ENCODE measurements around the gene VCP. TPM values are rescaled to one million over a fixed set of nuclear protein-coding genes. Genes with fewer than 3 reads are reported as not detected.

The VCP gene
- total RNA-seq, 1 donor from 2014 or later = 335 TPM

GRCh38 chr9:35108461-35108860, 36.0 kb upstream of the VCP start:
- intact Hi-C loops (cut with micrococcal nuclease) = no loop called here

DNA sequence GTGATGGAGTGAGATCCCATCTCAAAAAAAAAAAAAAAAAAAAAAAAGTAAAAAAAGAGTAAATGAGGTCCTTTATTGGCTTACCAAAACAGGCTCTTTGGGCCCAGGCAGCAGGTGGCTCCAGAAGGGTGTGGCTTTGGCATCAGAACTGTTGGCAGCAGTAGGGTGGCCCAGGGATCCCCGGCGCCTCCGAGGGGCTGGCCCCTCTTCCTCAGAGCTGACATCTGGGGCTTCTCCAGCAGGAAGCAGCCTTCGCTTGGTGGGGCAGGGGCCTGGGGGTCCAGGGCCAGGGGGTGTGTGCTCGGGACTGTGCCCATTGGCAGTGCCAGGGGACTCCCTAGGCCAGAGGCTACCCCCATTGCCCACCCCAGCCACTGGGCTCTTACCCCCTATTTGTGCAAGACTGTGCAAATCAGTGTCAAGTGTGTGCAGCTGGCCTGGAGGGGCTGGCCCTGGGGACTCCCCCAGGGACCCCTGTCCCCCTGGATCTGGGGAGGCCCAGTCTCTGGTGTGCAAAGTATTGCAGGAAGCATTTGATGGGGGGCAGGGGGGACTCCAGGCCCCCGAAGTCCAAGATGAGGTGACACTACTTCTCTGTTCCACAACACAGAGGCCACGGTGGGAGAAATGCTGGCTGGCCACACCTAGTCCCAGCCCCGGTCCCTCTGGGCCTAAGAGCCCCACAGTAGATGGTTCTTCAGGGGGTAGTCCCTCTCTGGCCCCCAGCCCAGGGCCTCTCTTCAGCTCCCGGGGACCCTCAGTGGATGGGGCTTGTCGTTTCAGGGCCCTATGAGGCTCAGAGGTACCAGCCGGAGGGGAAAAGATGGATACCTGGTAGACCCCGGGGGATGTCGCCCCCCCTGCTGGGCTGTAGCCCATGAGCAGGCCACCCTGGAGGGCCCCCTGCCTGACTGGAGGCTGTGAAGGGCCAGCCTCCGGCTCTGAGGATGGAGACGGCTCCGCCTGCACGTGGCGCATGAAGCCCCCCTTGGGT, 35.2 kb upstream of the VCP start:
- H3K4me3 Mint-ChIP-seq = no peak overlapping the region
- H3K36me3 Mint-ChIP-seq (ENCODE audit: low read depth) = peaks cover 20% of the 10 kb centered on the region
- H3K27ac Mint-ChIP-seq = no peak overlapping the region
- H3K9me3 Mint-ChIP-seq = no peaks in the 10 kb centered on the region
- H3K27me3 Mint-ChIP-seq = no peaks in the 10 kb centered on the region
- intact Hi-C loops (cut with micrococcal nuclease) = no loop called here
- peak; percentile 54 for DNase-seq
- peaks cover 29% of the 10 kb centered on the region for H3K4me1 Mint-ChIP-seq

More at GRCh38 chr9:35108461-35108860, 36.0 kb upstream of the VCP start:
- Mint-ChIP-seq H3K27me3 (no peaks in the 10 kb centered on the region), H3K36me3 (ENCODE audit: low read depth) (peaks cover 16% of the 10 kb centered on the region), H3K4me1 (peaks cover 27% of the 10 kb centered on the region), H3K27ac (no peak overlapping the region), H3K9me3 (no peaks in the 10 kb centered on the region), H3K4me3 (no peak overlapping the region)
- DNase-seq = no peak

- no peaks in the 10 kb centered on the region for H3K27me3 Mint-ChIP-seq
- no peak for DNase-seq
- no peak overlapping the region for H3K27ac Mint-ChIP-seq
- H3K9me3 Mint-ChIP-seq = no peaks in the 10 kb centered on the region
- H3K4me1 Mint-ChIP-seq = peaks cover 27% of the 10 kb centered on the region
- intact Hi-C loops (cut with micrococcal nuclease) = no loop called here
- no peak overlapping the region for H3K4me3 Mint-ChIP-seq
- H3K36me3 Mint-ChIP-seq (ENCODE audit: low read depth) = peaks cover 28% of the 10 kb centered on the region
Measured at GRCh38 chr9:35106343-35106730, 33.9 kb upstream of the VCP start.

- Mint-ChIP-seq H3K4me3 (no peak overlapping the region), H3K9me3 (no peaks in the 10 kb centered on the region), H3K27ac (no peak overlapping the region), H3K4me1 (peaks cover 28% of the 10 kb centered on the region), H3K27me3 (no peaks in the 10 kb centered on the region), H3K36me3 (ENCODE audit: low read depth) (peaks cover 33% of the 10 kb centered on the region)
- intact Hi-C loops (cut with micrococcal nuclease) = no loop called here
- no peak for DNase-seq
Measured at GRCh38 chr9:35105571-35106342, 33.3 kb upstream of the VCP start.

- Mint-ChIP-seq H3K9me3 (no peaks in the 10 kb centered on the region), H3K4me3 (no peak overlapping the region), H3K27me3 (no peaks in the 10 kb centered on the region), H3K27ac (no peak overlapping the region), H3K4me1 (peaks cover 28% of the 10 kb centered on the region), H3K36me3 (ENCODE audit: low read depth) (peaks cover 40% of the 10 kb centered on the region)
- DNase-seq = no peak
- intact Hi-C loops (cut with micrococcal nuclease) = no loop called here
Measured at GRCh38 chr9:35105126-35105525, 32.7 kb upstream of the VCP start.

- H3K4me1 Mint-ChIP-seq = peaks cover 26% of the 10 kb centered on the region
- no peaks in the 10 kb centered on the region for H3K9me3 Mint-ChIP-seq
- no peak for DNase-seq
- H3K4me3 Mint-ChIP-seq = no peak overlapping the region
- intact Hi-C loops (cut with micrococcal nuclease) = no loop called here
- peak overlapping the region; percentile 71 for H3K27ac Mint-ChIP-seq
- H3K36me3 Mint-ChIP-seq (ENCODE audit: low read depth) = peaks cover 45% of the 10 kb centered on the region
- H3K27me3 Mint-ChIP-seq = no peaks in the 10 kb centered on the region
Measured at GRCh38 chr9:35104586-35104985, 32.2 kb upstream of the VCP start.

- no peak for DNase-seq
- intact Hi-C loops (cut with micrococcal nuclease) = loop anchor here (1.0 kb wide), 2 partner anchors 8 to 24 kb away; partner anchors contain the start of gene FANCG
- H3K36me3 Mint-ChIP-seq (ENCODE audit: low read depth) = peaks cover 50% of the 10 kb centered on the region
- H3K27ac Mint-ChIP-seq = peak overlapping the region; percentile 97
- H3K9me3 Mint-ChIP-seq = no peaks in the 10 kb centered on the region
- H3K4me3 Mint-ChIP-seq = peak overlapping the region; percentile 94
- H3K4me1 Mint-ChIP-seq = peaks cover 27% of the 10 kb centered on the region
- H3K27me3 Mint-ChIP-seq = no peaks in the 10 kb centered on the region
Measured at GRCh38 chr9:35103660-35104191, 31.3 kb upstream of the VCP start.

- Mint-ChIP-seq H3K27ac (peak within 1 kb of the TSS; percentile 97), H3K9me3 (no peaks in the 10 kb centered on the region), H3K4me1 (peaks cover 27% of the 10 kb centered on the region), H3K27me3 (no peaks in the 10 kb centered on the region), H3K36me3 (ENCODE audit: low read depth) (peaks cover 52% of the 10 kb centered on the region), H3K4me3 (peak within 1 kb of the TSS; percentile 94)
- DNase-seq = peak; percentile 97
- intact Hi-C loops (cut with micrococcal nuclease) = loop anchor here (1.0 kb wide), 2 partner anchors 8 to 24 kb away; partner anchors contain the start of gene FANCG
Measured at GRCh38 chr9:35102769-35103659, 30.6 kb upstream of the VCP start, which contains the start of gene STOML2. Gene STOML2 (minus strand): TSS chr9:35103131. CDS start chr9:35103094, 37 bp downstream.

DNA sequence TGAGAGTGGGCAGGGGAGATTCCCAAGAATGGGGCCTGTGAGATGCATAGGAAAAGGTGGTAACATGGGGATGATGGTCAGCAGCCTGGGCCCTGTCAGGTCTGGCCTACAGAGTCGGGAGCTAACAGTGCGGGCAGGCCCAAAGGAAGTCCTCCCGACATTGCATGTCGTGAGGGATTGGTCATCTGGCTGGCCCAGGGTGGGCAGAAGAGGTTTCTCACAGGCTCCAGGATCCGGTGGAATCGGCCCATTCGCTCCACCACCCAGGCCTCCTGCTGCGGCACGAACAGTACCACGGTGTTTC, 30.0 kb upstream of the VCP start:
- Mint-ChIP-seq H3K4me1 (peaks cover 29% of the 10 kb centered on the region), H3K27ac (peak overlapping the region; percentile 97), H3K9me3 (no peaks in the 10 kb centered on the region), H3K27me3 (no peaks in the 10 kb centered on the region), H3K4me3 (peak overlapping the region; percentile 94), H3K36me3 (ENCODE audit: low read depth) (peaks cover 54% of the 10 kb centered on the region)
- intact Hi-C loops (cut with micrococcal nuclease) = no loop called here
- no peak for DNase-seq

DNA sequence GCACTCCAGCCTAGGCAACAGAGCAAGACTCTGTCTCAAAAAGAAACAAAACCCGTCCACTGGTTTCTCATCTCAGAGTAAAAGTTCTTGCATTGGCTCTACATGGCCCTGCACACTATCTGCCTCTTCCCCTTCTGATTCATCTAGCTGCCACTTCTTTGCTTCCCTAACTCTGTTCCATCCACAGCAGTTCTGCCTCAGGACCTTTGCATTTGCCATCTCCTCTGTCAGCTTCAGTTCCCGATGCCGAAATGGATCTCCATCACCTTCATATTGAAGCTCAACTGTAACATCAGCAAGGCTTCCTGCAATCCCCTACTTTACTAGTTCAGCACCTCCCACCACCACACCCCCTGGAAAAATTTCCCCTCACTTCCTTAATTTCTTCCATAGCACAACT, 25.1 kb upstream of the VCP start:
- Mint-ChIP-seq H3K27ac (no peak overlapping the region), H3K36me3 (ENCODE audit: low read depth) (peaks cover 47% of the 10 kb centered on the region), H3K9me3 (no peaks in the 10 kb centered on the region), H3K4me3 (no peak overlapping the region), H3K27me3 (no peaks in the 10 kb centered on the region), H3K4me1 (peaks cover 37% of the 10 kb centered on the region)
- no peak for DNase-seq
- intact Hi-C loops (cut with micrococcal nuclease) = loop anchor here (5.0 kb wide), 1 partner anchor 505 kb away; no protein-coding TSS in a partner anchor

DNA sequence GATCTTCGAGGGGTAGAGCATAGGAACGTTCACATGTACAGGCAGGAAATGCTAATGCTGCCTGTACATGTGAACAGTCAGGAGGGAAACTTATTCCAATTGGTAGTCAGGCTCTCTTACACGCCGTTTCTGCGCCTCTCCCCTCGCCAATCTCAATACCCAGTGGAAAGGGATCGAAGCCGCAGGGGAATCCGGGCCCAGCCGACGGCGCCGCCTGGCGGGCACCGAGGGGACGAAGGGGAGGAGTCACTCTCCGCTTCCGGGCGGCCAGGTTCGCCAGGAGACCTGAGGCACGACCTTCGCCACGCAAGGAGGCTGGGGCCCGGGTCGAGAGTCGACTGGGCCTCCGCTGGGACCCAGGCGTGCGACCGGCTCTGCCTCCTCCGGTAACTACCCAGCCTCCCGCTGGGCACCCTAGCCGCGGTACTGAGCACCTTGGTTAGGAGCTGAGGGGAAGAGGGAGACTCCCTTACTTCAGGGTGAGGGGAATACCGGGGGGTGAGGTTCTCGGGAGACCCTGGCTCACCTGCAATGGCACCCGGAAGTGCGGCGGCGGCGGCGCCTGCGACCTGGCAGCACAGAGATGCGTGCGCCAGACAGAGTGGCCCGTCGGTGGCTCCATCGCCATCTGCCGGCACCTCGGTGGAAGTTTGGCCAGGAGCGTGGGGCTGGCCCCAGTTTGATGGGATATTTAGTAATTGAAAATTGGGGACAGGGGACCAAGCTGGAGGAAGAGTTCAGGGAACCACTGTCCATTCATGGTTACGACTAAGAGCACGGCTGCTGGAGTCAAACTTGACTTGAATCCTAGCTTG, 23.8 kb upstream of the VCP start, which contains the start of gene PIGO:
PIGO (minus strand) TSS at position 557 of the 815 bp plus-strand sequence. CDS start 1,026 bp downstream, outside the sequence.
- peak within 1 kb of the TSS; percentile 95 for H3K27ac Mint-ChIP-seq
- peak; percentile 97 for DNase-seq
- no peaks in the 10 kb centered on the region for H3K27me3 Mint-ChIP-seq
- H3K4me1 Mint-ChIP-seq = peaks cover 28% of the 10 kb centered on the region
- intact Hi-C loops (cut with micrococcal nuclease) = loop anchor here (1.0 to 5.0 kb wide), 6 partner anchors 15 to 506 kb away; partner anchors contain the start of genes DNAJB5 and VCP
- H3K36me3 Mint-ChIP-seq (ENCODE audit: low read depth) = peaks cover 47% of the 10 kb centered on the region
- H3K9me3 Mint-ChIP-seq = no peaks in the 10 kb centered on the region
- H3K4me3 Mint-ChIP-seq = peak within 1 kb of the TSS; percentile 91

- Mint-ChIP-seq H3K4me3 (no peak overlapping the region), H3K36me3 (ENCODE audit: low read depth) (peaks cover 47% of the 10 kb centered on the region), H3K27ac (no peak overlapping the region), H3K27me3 (no peaks in the 10 kb centered on the region), H3K4me1 (peaks cover 14% of the 10 kb centered on the region), H3K9me3 (no peaks in the 10 kb centered on the region)
- intact Hi-C loops (cut with micrococcal nuclease) = no loop called here
- DNase-seq = no peak
Measured at GRCh38 chr9:35091536-35091935, 19.1 kb upstream of the VCP start.

Measured in activated CD4-positive, alpha-beta T cell treated with anti-CD3 and anti-CD28 coated beads, Interleukin-2, amount 10 ng/mL, durations not matched to agents 24 days and 14 days (primary cell).